ENCODE results near the gene CHRNA4.

Gene CHRNA4

GRCh38 chr20:63369024-63369530 is 7.9 kb upstream of the CHRNA4 start:
- CTCF ChIA-PET = interaction anchor here (1.5 kb wide), 1 partner anchor 9 kb away, joined by 5 read pairs; no protein-coding TSS in a partner anchor
- TF ChIP-seq SP1 (IDR thresholded peaks at IDR 0.05) = no peak
- TF ChIP-seq HDGF (IDR thresholded peaks at IDR 0.05; ENCODE audit: borderline replicate concordance) = no peak
- no peak for TF ChIP-seq CTBP1 (IDR thresholded peaks at IDR 0.05; ENCODE audit: borderline replicate concordance)
- no peak for TF ChIP-seq PKNOX1 (IDR thresholded peaks at IDR 0.05)
- TF ChIP-seq SUZ12 (IDR thresholded peaks at IDR 0.05) = no peak
- TF ChIP-seq LEF1 (IDR thresholded peaks at IDR 0.05; ENCODE audit: borderline replicate concordance) = no peak
- TF ChIP-seq ZNF384 (IDR thresholded peaks at IDR 0.05) = no peak
- no peak for TF ChIP-seq ELF4 (IDR thresholded peaks at IDR 0.05)
- no peak for TF ChIP-seq FOXK2 (IDR thresholded peaks at IDR 0.05)
- TF ChIP-seq FOXA1 (IDR thresholded peaks at IDR 0.05) = no peak
- TF ChIP-seq L3MBTL2 (conservative IDR thresholded peaks at IDR 0.05) = no peak
- TF ChIP-seq NFRKB (IDR thresholded peaks at IDR 0.05) = no peak
- TF ChIP-seq ARNT (IDR thresholded peaks at IDR 0.05) = no peak

GRCh38 chr20:63368151-63368550 is 7.0 kb upstream of the CHRNA4 start:
- TF ChIP-seq TARDBP (IDR thresholded peaks at IDR 0.05) = no peak
- CTCF ChIA-PET = interaction anchor here (1.5 kb wide), 2 partner anchors 10 to 14 kb away, joined by 5 read pairs; no protein-coding TSS in a partner anchor
- POLR2A ChIA-PET = no interaction called here
- DNase-seq (ENCODE audit: extremely low spot score) = no peak

More at GRCh38 chr20:63369024-63369530, 7.9 kb upstream of the CHRNA4 start:
- POLR2A ChIA-PET = no interaction called here
- DNase-seq (ENCODE audit: extremely low spot score) = no peak

GRCh38 chr20:63367446-63368055 is 6.4 kb upstream of the CHRNA4 start:
- CTCF ChIA-PET = interaction anchor here (1.5 kb wide), 2 partner anchors 11 to 14 kb away, joined by 5 read pairs; no protein-coding TSS in a partner anchor

GRCh38 chr20:63366390-63367365 is 5.5 kb upstream of the CHRNA4 start:
- DNase-seq (ENCODE audit: extremely low spot score) = no peak
- CTCF ChIA-PET = interaction anchor here (1.5 kb wide), 1 partner anchor 15 kb away, joined by 5 read pairs; no protein-coding TSS in a partner anchor
- TF ChIP-seq FOXA1 (IDR thresholded peaks at IDR 0.05) (no peak), ARNT (IDR thresholded peaks at IDR 0.05) (no peak), ZNF384 (IDR thresholded peaks at IDR 0.05) (no peak), FOXM1 (IDR thresholded peaks at IDR 0.05; ENCODE audit: borderline replicate concordance) (no peak), PKNOX1 (IDR thresholded peaks at IDR 0.05) (no peak), NFRKB (IDR thresholded peaks at IDR 0.05) (no peak), SUZ12 (IDR thresholded peaks at IDR 0.05) (no peak), ELF4 (IDR thresholded peaks at IDR 0.05) (no peak), HDGF (IDR thresholded peaks at IDR 0.05; ENCODE audit: borderline replicate concordance) (no peak), SP1 (IDR thresholded peaks at IDR 0.05) (no peak), FOXK2 (IDR thresholded peaks at IDR 0.05) (no peak), BHLHE40 (IDR thresholded peaks at IDR 0.05; ENCODE audit: borderline replicate concordance) (no peak), TARDBP (IDR thresholded peaks at IDR 0.05) (no peak), L3MBTL2 (conservative IDR thresholded peaks at IDR 0.05) (no peak), CTBP1 (IDR thresholded peaks at IDR 0.05; ENCODE audit: borderline replicate concordance) (no peak), LEF1 (IDR thresholded peaks at IDR 0.05; ENCODE audit: borderline replicate concordance) (no peak)
- POLR2A ChIA-PET = no interaction called here

More at GRCh38 chr20:63367446-63368055, 6.4 kb upstream of the CHRNA4 start:
- no peak for DNase-seq (ENCODE audit: extremely low spot score)
- POLR2A ChIA-PET = no interaction called here
- TF ChIP-seq L3MBTL2 (conservative IDR thresholded peaks at IDR 0.05) (no peak), NFRKB (IDR thresholded peaks at IDR 0.05) (no peak), LEF1 (IDR thresholded peaks at IDR 0.05; ENCODE audit: borderline replicate concordance) (no peak), FOXA1 (IDR thresholded peaks at IDR 0.05) (no peak), ELF4 (IDR thresholded peaks at IDR 0.05) (no peak), ZNF384 (IDR thresholded peaks at IDR 0.05) (no peak), SUZ12 (IDR thresholded peaks at IDR 0.05) (no peak), HDGF (IDR thresholded peaks at IDR 0.05; ENCODE audit: borderline replicate concordance) (no peak), CTBP1 (IDR thresholded peaks at IDR 0.05; ENCODE audit: borderline replicate concordance) (no peak), BHLHE40 (IDR thresholded peaks at IDR 0.05; ENCODE audit: borderline replicate concordance) (no peak), FOXM1 (IDR thresholded peaks at IDR 0.05; ENCODE audit: borderline replicate concordance) (no peak), PKNOX1 (IDR thresholded peaks at IDR 0.05) (no peak), TARDBP (IDR thresholded peaks at IDR 0.05) (no peak), FOXK2 (IDR thresholded peaks at IDR 0.05) (no peak), ARNT (IDR thresholded peaks at IDR 0.05) (no peak), SP1 (IDR thresholded peaks at IDR 0.05) (no peak)

- no peak for DNase-seq (ENCODE audit: extremely low spot score)
- POLR2A ChIA-PET = no interaction called here
- CTCF ChIA-PET = no interaction called here
- TF ChIP-seq PKNOX1 (IDR thresholded peaks at IDR 0.05) (no peak), BHLHE40 (IDR thresholded peaks at IDR 0.05; ENCODE audit: borderline replicate concordance) (no peak), SUZ12 (IDR thresholded peaks at IDR 0.05) (no peak)
Measured at GRCh38 chr20:63365601-63366389, 4.6 kb upstream of the CHRNA4 start.
